Mucosa of rectum (tissue), 2 donors: ENCODE data around the gene ST8SIA2.

Source experiments
- H3K27ac ChIP-seq, 2 donors: one replicate each; pipeline ENCODE4 v1.7.0; 2013; ENCODE audit warnings: inconsistent platforms in 2 of 2, low read depth in 2 of 2, low read length in 2 of 2
- H3K27me3 ChIP-seq, 2 donors: one replicate each; pipeline ENCODE4 v1.7.0; 2013; ENCODE audit warnings: low read length in 2 of 2; ENCODE audit not compliant: control insufficient read depth in 2 of 2, insufficient read depth in 2 of 2
- H3K36me3 ChIP-seq, 2 donors: one replicate each; pipeline ENCODE4 v1.7.0; 2013; ENCODE audit warnings: low read length in 2 of 2; ENCODE audit not compliant: control insufficient read depth in 2 of 2, insufficient read depth in 2 of 2
- H3K4me1 ChIP-seq, 2 donors: one replicate each; pipeline ENCODE4 v1.7.0; 2013; ENCODE audit warnings: low read length in 2 of 2, mild to moderate bottlenecking in 1 of 2; ENCODE audit not compliant: control insufficient read depth in 2 of 2, insufficient read depth in 2 of 2
- H3K4me3 ChIP-seq, 2 donors: one replicate each; pipeline ENCODE4 v1.7.0; 2013; ENCODE audit warnings: low read length in 2 of 2
- H3K9ac ChIP-seq, 2 donors: one replicate each; pipeline ENCODE4 v1.7.0; 2013; ENCODE audit warnings: low read length in 2 of 2, low read depth in 1 of 2, mild to moderate bottlenecking in 1 of 2
- H3K9me3 ChIP-seq, 2 donors: one replicate each; pipeline ENCODE4 v1.7.0; 2013; ENCODE audit warnings: low read length in 2 of 2; ENCODE audit not compliant: control insufficient read depth in 2 of 2
- donor health status: healthy.
- donor health status: Normal muscosa, but diverticular disease.

ST8SIA2 gene

DNA sequence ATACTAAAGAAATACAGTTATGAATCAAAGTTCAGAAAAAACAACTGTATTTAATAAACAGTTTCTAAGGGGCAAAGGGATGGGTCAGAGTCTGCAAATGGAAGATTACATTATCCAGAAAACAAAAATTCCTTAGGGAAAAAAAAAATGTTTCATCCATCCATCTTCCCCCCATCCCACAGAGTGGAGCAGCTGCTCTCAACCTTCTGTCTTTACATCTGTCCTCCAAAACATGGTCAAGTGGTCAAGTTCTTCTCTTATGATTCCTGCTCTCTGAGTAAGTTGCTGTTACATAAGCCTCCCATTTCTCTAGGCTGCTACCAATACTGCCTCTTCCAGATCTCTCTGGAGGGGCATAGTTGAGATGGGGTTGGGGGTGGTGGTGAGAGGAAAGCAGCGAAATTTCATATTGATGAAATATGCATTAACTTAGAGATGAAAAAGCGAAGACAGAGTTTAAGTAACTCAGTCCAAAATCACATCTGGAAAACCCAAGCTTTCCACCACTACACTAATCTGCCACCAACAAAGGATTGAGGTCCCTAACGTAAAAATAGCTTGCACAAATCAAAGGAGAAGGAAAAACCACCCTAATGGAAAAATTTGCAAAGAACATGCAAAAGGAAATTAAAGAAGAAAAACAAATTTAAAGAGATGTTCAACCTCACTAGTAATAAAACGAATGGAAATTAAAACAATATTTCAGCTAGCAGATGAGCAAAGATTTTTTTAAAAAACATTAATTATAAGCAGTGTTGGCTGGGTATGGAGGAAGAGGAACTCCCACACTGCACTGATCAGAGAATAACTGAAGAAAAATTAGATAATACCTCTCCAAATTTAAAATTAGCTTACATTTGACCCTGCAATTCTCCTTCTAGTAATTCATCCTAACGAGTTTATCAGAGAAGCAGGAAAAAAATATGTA, 109.5 kb downstream of the ST8SIA2 start:
- Histone ChIP-seq H3K36me3 (no peaks in the 10 kb centered on the region), H3K9me3 (peaks cover 0 to 6% of the 10 kb centered on the region in 2 donors), H3K9ac (no peak overlapping the region), H3K4me1 (no peaks in the 10 kb centered on the region), H3K27me3 (no peaks in the 10 kb centered on the region), H3K4me3 (no peak overlapping the region), H3K27ac (no peak overlapping the region)

DNA sequence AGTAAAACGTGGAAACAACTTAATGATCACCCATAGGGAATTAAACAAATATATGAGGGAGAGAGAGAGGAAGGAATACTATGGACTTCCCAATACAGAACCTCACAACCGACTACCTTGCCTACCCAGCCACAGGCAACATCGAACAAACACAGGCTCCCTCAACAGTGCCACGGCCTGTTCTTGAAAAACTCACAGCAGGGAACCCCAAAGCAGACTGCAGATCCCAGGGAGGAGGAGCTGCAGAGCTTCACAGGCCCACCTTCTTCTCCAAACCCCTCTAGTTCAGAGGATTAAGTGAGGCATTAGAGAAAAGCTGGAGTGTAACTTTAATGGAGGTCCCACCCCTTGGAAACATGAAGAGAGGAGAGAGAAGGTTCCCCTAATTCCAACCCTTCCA, 110.2 kb downstream of the ST8SIA2 start:
- Histone ChIP-seq H3K4me1 (no peaks in the 10 kb centered on the region), H3K9ac (no peak overlapping the region), H3K27ac (no peak overlapping the region), H3K27me3 (no peaks in the 10 kb centered on the region), H3K4me3 (no peak overlapping the region), H3K9me3 (peaks cover 0 to 6% of the 10 kb centered on the region in 2 donors), H3K36me3 (no peaks in the 10 kb centered on the region)

GRCh38 chr15:92505611-92506010, 111.9 kb downstream of the ST8SIA2 start:
- H3K4me3 ChIP-seq = no peak overlapping the region
- H3K4me1 ChIP-seq = no peaks in the 10 kb centered on the region
- no peak overlapping the region for H3K9ac ChIP-seq
- H3K36me3 ChIP-seq = no peaks in the 10 kb centered on the region
- no peaks in the 10 kb centered on the region for H3K27me3 ChIP-seq
- H3K27ac ChIP-seq = no peak overlapping the region
- peaks cover 0 to 6% of the 10 kb centered on the region in 2 donors for H3K9me3 ChIP-seq

- no peaks in the 10 kb centered on the region for H3K27me3 ChIP-seq
Measured at GRCh38 chr15:92506506-92506905, 112.8 kb downstream of the ST8SIA2 start.

GRCh38 chr15:92510163-92510882, 116.6 kb downstream of the ST8SIA2 start:
- no peak overlapping the region for H3K9ac ChIP-seq
- peaks cover 0 to 6% of the 10 kb centered on the region in 2 donors for H3K9me3 ChIP-seq
- H3K4me1 ChIP-seq = no peaks in the 10 kb centered on the region
- no peak overlapping the region for H3K27ac ChIP-seq
- H3K27me3 ChIP-seq = no peaks in the 10 kb centered on the region
- no peaks in the 10 kb centered on the region for H3K36me3 ChIP-seq
- no peak overlapping the region for H3K4me3 ChIP-seq

More at GRCh38 chr15:92506506-92506905, 112.8 kb downstream of the ST8SIA2 start:
- H3K27ac ChIP-seq = no peak overlapping the region
- H3K36me3 ChIP-seq = no peaks in the 10 kb centered on the region
- no peak overlapping the region for H3K9ac ChIP-seq
- H3K9me3 ChIP-seq = peaks cover 0 to 6% of the 10 kb centered on the region in 2 donors
- H3K4me1 ChIP-seq = no peaks in the 10 kb centered on the region
- no peak overlapping the region for H3K4me3 ChIP-seq
